H1 (cell line): ENCODE measurements around the gene ZSWIM6. TPM values are rescaled to one million over a fixed set of nuclear protein-coding genes. Genes with fewer than 3 reads are reported as not detected.

Experiments used
- CTCF ChIA-PET: fragments of 300-600 bp; sonication (Branson Sonifier 250); formaldehyde crosslinking; loops from one replicate; lab custom pipeline; 2021; ENCODE audit not compliant: partially characterized antibody; lab: Charles Lee
- POLR2A ChIA-PET: fragments of 300-600 bp; sonication (Branson Sonifier 250); formaldehyde crosslinking; loops from one replicate; lab custom pipeline; 2021; ENCODE audit warnings: inconsistent platforms; ENCODE audit not compliant: partially characterized antibody; lab: Charles Lee
- DNase-seq, 2 experiments: peaks; one replicate each; pipeline versions ENCODE4 v3.0.0 to v3.0.0-alpha.2; 2010 to 2022; ENCODE audit warnings: low spot score in 2 of 2, low read depth in 1 of 2, mixed read lengths in 1 of 2
- FAIRE-seq: peaks from 2 replicates; lab custom pipeline; 2011; peaks lifted over from hg19 to GRCh38; lab: Jason Lieb, UNC
- H2AFZ ChIP-seq: 2 replicates; pipeline ENCODE4 v1.8.1; 2012; ENCODE audit warnings: low read length, inconsistent platforms
- H2AK5ac ChIP-seq: 2 replicates; pipeline ENCODE4 v1.6.1; 2013; ENCODE audit warnings: low read depth, low read length
- H2BK120ac ChIP-seq: replicated peaks from 2 replicates; pipeline ENCODE3; 2013; ENCODE audit warnings: low read depth, low read length, inconsistent platforms
- H2BK12ac ChIP-seq: 2 replicates; pipeline ENCODE4 v1.6.1; 2013; ENCODE audit warnings: low read depth, low read length
- H2BK15ac ChIP-seq: 2 replicates; pipeline ENCODE4 v1.6.1; 2013; ENCODE audit warnings: low read length
- H2BK20ac ChIP-seq: 2 replicates; pipeline ENCODE4 v1.6.1; 2013; ENCODE audit warnings: low read length
- H2BK5ac ChIP-seq: 2 replicates; pipeline ENCODE4 v1.6.1; 2013; ENCODE audit warnings: low read depth, low read length
- H3K14ac ChIP-seq: 2 replicates; pipeline ENCODE4 v1.6.1; 2013; ENCODE audit warnings: inconsistent platforms; ENCODE audit not compliant: insufficient read length
- H3K18ac ChIP-seq: 2 replicates; pipeline ENCODE4 v1.6.1; 2013; ENCODE audit warnings: low read length; ENCODE audit errors: extremely low read depth
- H3K23ac ChIP-seq: 2 replicates; pipeline ENCODE4 v1.6.1; 2013; ENCODE audit warnings: inconsistent platforms; ENCODE audit not compliant: insufficient read length
- H3K23me2 ChIP-seq: 2 replicates; pipeline ENCODE4 v1.6.1; 2013; ENCODE audit warnings: low read depth, low read length
- H3K27ac ChIP-seq: 2 replicates; pipeline ENCODE4 v1.6.1; 2011; ENCODE audit warnings: low read depth, low read length, inconsistent platforms
- H3K27me3 ChIP-seq, 4 experiments: replicated peaks in 1 of 4; 1 replicate in 1 of 4; 2 replicates in 3 of 4; pipeline versions ENCODE4 v1.6.1 to v1.8.1; 2011 to 2013; ENCODE audit warnings: low read length in 3 of 4, mild to moderate bottlenecking in 3 of 4, inconsistent platforms in 2 of 4, mixed read lengths in 2 of 4, moderate library complexity in 1 of 4; ENCODE audit not compliant: control insufficient read depth in 3 of 4, insufficient read depth in 3 of 4; ENCODE audit errors: extremely low read depth in 1 of 4
- H3K36me3 ChIP-seq, 4 experiments: 2 replicates each; pipeline versions ENCODE4 v1.6.1 to v1.8.1; 2011 to 2013; ENCODE audit warnings: mild to moderate bottlenecking in 4 of 4, low read length in 3 of 4, moderate library complexity in 2 of 4, control low read depth in 1 of 4, inconsistent platforms in 1 of 4; ENCODE audit not compliant: insufficient read depth in 4 of 4, control insufficient read depth in 2 of 4
- H3K4ac ChIP-seq: replicated peaks from 2 replicates; pipeline ENCODE3; 2013; ENCODE audit warnings: low read length, low read depth, mixed read lengths, inconsistent platforms; ENCODE audit not compliant: insufficient read length
- H3K4me1 ChIP-seq, 4 experiments: replicated peaks in 1 of 4; 1 replicate in 1 of 4; 2 replicates in 3 of 4; pipeline versions ENCODE4 v1.6.1 to v1.8.1; 2011 to 2013; ENCODE audit warnings: low read length in 3 of 4, inconsistent platforms in 2 of 4, mixed read lengths in 1 of 4; ENCODE audit not compliant: insufficient read depth in 4 of 4, control insufficient read depth in 3 of 4
- H3K4me2 ChIP-seq, 2 experiments: 2 replicates each; pipeline versions ENCODE4 v1.6.1 to v1.8.1; 2011 to 2013; ENCODE audit warnings: low read depth in 2 of 2, low read length in 2 of 2, control low read depth in 1 of 2, inconsistent platforms in 1 of 2, mild to moderate bottlenecking in 1 of 2; ENCODE audit not compliant: insufficient read depth in 1 of 2
- H3K4me3 ChIP-seq, 4 experiments: fragments of 200-600, 300-600 bp in 1 of 4; sonication (generic), shearing (Covaris generic), sonication (Bioruptor Twin) in 1 of 4; 2 replicates each; pipeline versions ENCODE4 v1.5.1 to v1.8.1; 2011 to 2016; ENCODE audit warnings: low read length in 4 of 4, low read depth in 3 of 4, control low read depth in 2 of 4, inconsistent platforms in 2 of 4, mild to moderate bottlenecking in 2 of 4, mixed read lengths in 1 of 4, moderate library complexity in 1 of 4; ENCODE audit not compliant: insufficient read depth in 2 of 4; ENCODE audit errors: extremely low read depth in 1 of 4
- H3K56ac ChIP-seq: replicated peaks from 2 replicates; pipeline ENCODE3; 2013; ENCODE audit warnings: low read depth, mild to moderate bottlenecking, mixed read lengths, low read length, inconsistent platforms; ENCODE audit not compliant: insufficient read length
- H3K79me1 ChIP-seq: 2 replicates; pipeline ENCODE4 v1.6.1; 2013; ENCODE audit warnings: low read depth, low read length, control low read depth
- H3K79me2 ChIP-seq, 2 experiments: 2 replicates each; pipeline versions ENCODE4 v1.6.1 to v1.8.1; 2012 to 2013; ENCODE audit warnings: low read length in 2 of 2, mild to moderate bottlenecking in 2 of 2, inconsistent platforms in 1 of 2; ENCODE audit not compliant: insufficient read depth in 2 of 2, control insufficient read depth in 1 of 2
- H3K9ac ChIP-seq, 4 experiments: replicated peaks in 1 of 4; 1 replicate in 1 of 4; 2 replicates in 3 of 4; pipeline versions ENCODE4 v1.6.1 to v1.8.1; 2011 to 2013; ENCODE audit warnings: low read depth in 3 of 4, low read length in 3 of 4, control low read depth in 2 of 4, mild to moderate bottlenecking in 2 of 4, moderate library complexity in 2 of 4, inconsistent platforms in 1 of 4; ENCODE audit errors: extremely low read depth in 1 of 4
- H3K9me3 ChIP-seq, 2 experiments: 2 replicates each; pipeline versions ENCODE4 v1.6.1 to v1.8.1; 2012 to 2013; ENCODE audit warnings: mild to moderate bottlenecking in 2 of 2, moderate library complexity in 2 of 2, control low read depth in 1 of 2, inconsistent platforms in 1 of 2, low read depth in 1 of 2, low read length in 1 of 2, mixed read lengths in 1 of 2; ENCODE audit not compliant: insufficient read depth in 2 of 2
- H4K20me1 ChIP-seq, 2 experiments: replicated peaks in 1 of 2; 2 replicates each; pipeline versions ENCODE3 to v1.8.1; 2011 to 2013; ENCODE audit warnings: inconsistent platforms in 2 of 2, low read length in 2 of 2, mild to moderate bottlenecking in 1 of 2; ENCODE audit not compliant: insufficient read depth in 2 of 2, control insufficient read depth in 1 of 2
- H4K5ac ChIP-seq: 2 replicates; pipeline ENCODE4 v1.6.1; 2013; ENCODE audit warnings: low read length, low read depth, mixed read lengths, inconsistent platforms; ENCODE audit not compliant: insufficient read length
- H4K8ac ChIP-seq: 2 replicates; pipeline ENCODE4 v1.8.0; 2013; ENCODE audit warnings: mild to moderate bottlenecking, moderate library complexity, low read length, inconsistent platforms; ENCODE audit not compliant: insufficient read depth; ENCODE audit errors: extremely low read depth
- H4K91ac ChIP-seq: replicated peaks from 2 replicates; pipeline ENCODE3; 2013; ENCODE audit warnings: low read length, mixed read lengths, inconsistent platforms; ENCODE audit not compliant: insufficient read length
- BACH1 ChIP-seq: IDR thresholded peaks from 2 replicates; pipeline ENCODE4 v1.6.1; 2012; ENCODE audit warnings: low read length, improper control_type of control experiment
- BRCA1 ChIP-seq: IDR thresholded peaks from 2 replicates; pipeline ENCODE4 v1.6.1; 2012; ENCODE audit warnings: low read depth, low read length, improper control_type of control experiment
- CEBPB ChIP-seq: IDR thresholded peaks from 2 replicates; pipeline ENCODE4 v1.6.1; 2012; ENCODE audit warnings: low read depth, low read length
- JUN ChIP-seq: IDR thresholded peaks from 2 replicates; pipeline ENCODE4 v1.6.1; 2011; ENCODE audit warnings: low read depth, mild to moderate bottlenecking, improper control_type of control experiment, low read length
- KDM5A ChIP-seq: fragments of 200-600 bp; IDR thresholded peaks from 2 replicates; pipeline ENCODE4 v1.7.1; 2012; ENCODE audit warnings: mild to moderate bottlenecking, low read length, inconsistent platforms, mixed read lengths
- RAD21 ChIP-seq, 2 experiments: IDR thresholded peaks in 1 of 2; conservative IDR thresholded peaks in 1 of 2; 2 replicates each; pipeline ENCODE4 v1.6.1; 2011; ENCODE audit warnings: low read depth in 2 of 2, low read length in 2 of 2, improper control_type of control experiment in 1 of 2, inconsistent platforms in 1 of 2, mild to moderate bottlenecking in 1 of 2, moderate library complexity in 1 of 2
- SIRT6 ChIP-seq: IDR thresholded peaks from one replicate; pipeline ENCODE4 v1.7.1; 2012; ENCODE audit warnings: low read length, inconsistent platforms
- SP2 ChIP-seq: IDR thresholded peaks from 2 replicates; pipeline ENCODE4 v1.6.1; 2012; ENCODE audit warnings: mild to moderate bottlenecking, low read length, inconsistent platforms
- YY1 ChIP-seq: IDR thresholded peaks from 2 replicates; pipeline ENCODE4 v1.6.1; 2011; ENCODE audit warnings: low read depth, mild to moderate bottlenecking, low read length
- WGBS, 2 experiments: shearing (Covaris generic) in 1 of 2; methylation state at CpG; one replicate each; pipeline versions ENCODE4 v1.1.6 to v1.1.7; 2013 to 2015; ENCODE audit warnings: low lambda C conversion rate in 2 of 2, mixed read lengths in 2 of 2, inconsistent platforms in 1 of 2, low coverage in 1 of 2, missing lambda C conversion rate in 1 of 2; ENCODE audit not compliant: insufficient replicate concordance in 2 of 2, insufficient coverage in 1 of 2, insufficient read length in 1 of 2; ENCODE audit errors: extremely low coverage in 1 of 2, missing lambda C conversion rate in 1 of 2; 5-methylcytosine and 5-hydroxymethylcytosine counted together
- polyA plus RNA-seq, 7 experiments: library from polyadenylated mRNA; depleted of rRNA in 3 of 7; stranded (reverse) in 5 of 7; unstranded in 2 of 7; fragments of >200 nt in 5 of 7; fragments of 200-250 nt in 2 of 7; gene quantifications; 1 replicate in 5 of 7; 2 replicates in 1 of 7; 4 replicates in 1 of 7; pipeline versions ENCODE4 v1.2.1 to v1.2.3, GENCODE V29; 2011 to 2013; ENCODE audit warnings: missing spikeins in 2 of 7, mixed read lengths in 2 of 7
- total RNA-seq: library from RNA; stranded (reverse); fragmentation: NEBNext Ultra II Directional; extraction: Animal tissue kit (Norgen Biotek cat#: 25700); gene quantifications from 2 replicates; pipeline ENCODE4 v1.2.1, GENCODE V29; 2021
- TF ChIP-seq, protein P1 (sequence below): IDR thresholded peaks from 2 replicates; pipeline ENCODE4 v1.6.1; 2012; ENCODE audit warnings: inconsistent platforms
- TF ChIP-seq, protein P2 (sequence below), 3 experiments: IDR thresholded peaks; 1 replicate in 2 of 3; 2 replicates in 1 of 3; pipeline versions ENCODE4 v1.5.1 to v1.6.1; 2011; ENCODE audit warnings: low read length in 3 of 3, mild to moderate bottlenecking in 3 of 3, inconsistent platforms in 2 of 3, low read depth in 1 of 3, moderate library complexity in 1 of 3; ENCODE audit not compliant: insufficient read depth in 1 of 3; ENCODE audit errors: control extremely low read depth in 1 of 3

ZSWIM6 gene
- total and polyA plus RNA-seq, 2 of the 8 experiments (the other 6 are each of a cell fraction or from before 2014, with no cell fraction given) = 7.9 to 12.4 TPM

DNA sequence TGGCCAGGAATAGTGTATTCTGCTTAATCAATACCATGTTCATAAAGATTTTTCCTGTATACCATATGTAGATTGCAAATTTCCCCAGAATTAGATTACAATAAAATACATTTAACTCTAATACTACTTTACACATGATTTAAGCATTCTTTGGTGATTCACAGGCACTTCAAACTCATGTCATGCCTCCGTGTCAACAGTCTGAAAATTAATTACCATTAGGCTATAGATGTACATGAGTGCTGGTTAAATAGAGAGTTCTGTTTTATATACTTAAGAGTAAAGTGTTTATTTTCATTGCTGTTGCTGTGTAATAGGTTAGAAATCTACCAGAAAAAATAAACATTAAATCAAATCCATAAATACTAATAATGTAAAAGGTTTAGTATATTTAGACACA lies 159.8 kb downstream of the ZSWIM6 start:
- Histone ChIP-seq H3K18ac (no peak overlapping the region), H2BK20ac (no peak overlapping the region), H3K23me2 (no peaks in the 10 kb centered on the region), H3K9ac (no peak overlapping the region), H2BK15ac (no peak overlapping the region), H3K4me3 (no peak overlapping the region), H4K91ac (no peak overlapping the region), H3K27me3 (no peaks in the 10 kb centered on the region), H3K4me2 (no peak overlapping the region), H3K36me3 (no peaks in the 10 kb centered on the region), H2BK12ac (no peak overlapping the region), H2AFZ (no peak overlapping the region), H3K14ac (no peak overlapping the region), H4K20me1 (no peaks in the 10 kb centered on the region), H3K4ac (no peak overlapping the region), H2BK5ac (no peak overlapping the region), H2BK120ac (no peak overlapping the region), H3K23ac (no peak overlapping the region), H3K4me1 (peaks cover 0 to 2% (median 0%) of the 10 kb centered on the region in 4 experiments; a peak in 1 of 7 replicates), H2AK5ac (no peak overlapping the region), H3K27ac (no peak overlapping the region), H4K8ac (no peak overlapping the region), H4K5ac (no peak overlapping the region), H3K9me3 (no peaks in the 10 kb centered on the region), H3K56ac (no peak overlapping the region), H3K79me2 (peaks cover 0 to 7% of the 10 kb centered on the region in 2 experiments; a peak in 2 of 4 replicates), H3K79me1 (no peaks in the 10 kb centered on the region)
- no peak for TF ChIP-seq BACH1
- no peak for TF ChIP-seq BRCA1
- TF ChIP-seq YY1 = no peak
- no peak for TF ChIP-seq RAD21 (IDR thresholded peaks at IDR 0.05 in 1 of 2, conservative IDR thresholded peaks at IDR 0.05 in 1 of 2; ENCODE audit: low read depth in 2 of 2, low read length in 2 of 2)
- TF ChIP-seq, protein P1, sequence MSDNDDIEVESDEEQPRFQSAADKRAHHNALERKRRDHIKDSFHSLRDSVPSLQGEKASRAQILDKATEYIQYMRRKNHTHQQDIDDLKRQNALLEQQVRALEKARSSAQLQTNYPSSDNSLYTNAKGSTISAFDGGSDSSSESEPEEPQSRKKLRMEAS = no peak
- TF ChIP-seq SIRT6 = no peak
- TF ChIP-seq, protein P2, sequence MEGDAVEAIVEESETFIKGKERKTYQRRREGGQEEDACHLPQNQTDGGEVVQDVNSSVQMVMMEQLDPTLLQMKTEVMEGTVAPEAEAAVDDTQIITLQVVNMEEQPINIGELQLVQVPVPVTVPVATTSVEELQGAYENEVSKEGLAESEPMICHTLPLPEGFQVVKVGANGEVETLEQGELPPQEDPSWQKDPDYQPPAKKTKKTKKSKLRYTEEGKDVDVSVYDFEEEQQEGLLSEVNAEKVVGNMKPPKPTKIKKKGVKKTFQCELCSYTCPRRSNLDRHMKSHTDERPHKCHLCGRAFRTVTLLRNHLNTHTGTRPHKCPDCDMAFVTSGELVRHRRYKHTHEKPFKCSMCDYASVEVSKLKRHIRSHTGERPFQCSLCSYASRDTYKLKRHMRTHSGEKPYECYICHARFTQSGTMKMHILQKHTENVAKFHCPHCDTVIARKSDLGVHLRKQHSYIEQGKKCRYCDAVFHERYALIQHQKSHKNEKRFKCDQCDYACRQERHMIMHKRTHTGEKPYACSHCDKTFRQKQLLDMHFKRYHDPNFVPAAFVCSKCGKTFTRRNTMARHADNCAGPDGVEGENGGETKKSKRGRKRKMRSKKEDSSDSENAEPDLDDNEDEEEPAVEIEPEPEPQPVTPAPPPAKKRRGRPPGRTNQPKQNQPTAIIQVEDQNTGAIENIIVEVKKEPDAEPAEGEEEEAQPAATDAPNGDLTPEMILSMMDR (IDR thresholded peaks at IDR 0.05; ENCODE audit: control extremely low read depth in 1 of 3, insufficient read depth in 1 of 3, low read depth in 1 of 3, low read length in 3 of 3) = no peak
- no peak for TF ChIP-seq JUN
- TF ChIP-seq KDM5A = no peak
- no peak for TF ChIP-seq SP2
- no peak for TF ChIP-seq CEBPB
- WGBS, 2 experiments = 87% methylated on average over 1 of the region's 1 CpG; no CpG with 5 or more reads in 1 of the 2 experiments
- CTCF ChIA-PET = no interaction called here
- POLR2A ChIA-PET = interaction anchor here (0.6 kb wide), 1 partner anchor 10 kb away, joined by 3 read pairs; no protein-coding TSS in a partner anchor
- FAIRE-seq (no peak), DNase-seq (no peak)
